Measurements from ENCODE around the gene ABL2.
"Not testable (repeated sequence)": the region's sequence is repeated elsewhere in the genome, so short reads cannot be mapped to it uniquely, and the experiment has no call there.

Gene ABL2

GRCh38 chr1:179213317-179213716, 16.2 kb downstream of the ABL2 start:
- FAIRE-seq: not testable (repeated sequence)

GRCh38 chr1:179208681-179209477, 20.6 kb downstream of the ABL2 start:
- FAIRE-seq: no peak

- no peak for FAIRE-seq
Observed at GRCh38 chr1:179206812-179207211, 22.7 kb downstream of the ABL2 start.

- FAIRE-seq: no peak
Observed at GRCh38 chr1:179205284-179205683, 24.2 kb downstream of the ABL2 start.

GRCh38 chr1:179202161-179202560, 27.3 kb downstream of the ABL2 start:
- FAIRE-seq: no peak

GRCh38 chr1:179200586-179200985, 28.9 kb downstream of the ABL2 start:
- FAIRE-seq: no peak

- no peak for FAIRE-seq
Observed at GRCh38 chr1:179197690-179198297, 31.7 kb downstream of the ABL2 start.

- not testable (repeated sequence) for FAIRE-seq
Observed at GRCh38 chr1:179195857-179196256, 33.6 kb downstream of the ABL2 start.

- no peak for FAIRE-seq
Observed at GRCh38 chr1:179195376-179195775, 34.1 kb downstream of the ABL2 start.

- peak; percentile 88 for FAIRE-seq
Observed at GRCh38 chr1:179194068-179194537, 35.4 kb downstream of the ABL2 start.

GRCh38 chr1:179190861-179191260, 38.6 kb downstream of the ABL2 start:
- no peak for FAIRE-seq

- FAIRE-seq: no peak
Observed at GRCh38 chr1:179187735-179188471, 41.6 kb downstream of the ABL2 start.

GRCh38 chr1:179187043-179187442, 42.4 kb downstream of the ABL2 start:
- FAIRE-seq: no peak

GRCh38 chr1:179184403-179184802, 45.1 kb downstream of the ABL2 start:
- no peak for FAIRE-seq

- FAIRE-seq: no peak
Observed at GRCh38 chr1:179183857-179184256, 45.6 kb downstream of the ABL2 start.

GRCh38 chr1:179178950-179179349, 50.5 kb downstream of the ABL2 start:
- FAIRE-seq: no peak

GRCh38 chr1:179178183-179178582, 51.3 kb downstream of the ABL2 start:
- FAIRE-seq: no peak

- no peak for FAIRE-seq
Observed at GRCh38 chr1:179177615-179178014, 51.9 kb downstream of the ABL2 start.

- no peak for FAIRE-seq
Observed at GRCh38 chr1:179177182-179177581, 52.3 kb downstream of the ABL2 start.

- FAIRE-seq: no peak
Observed at GRCh38 chr1:179175011-179175841, 54.3 kb downstream of the ABL2 start.

- FAIRE-seq: not testable (repeated sequence)
Observed at GRCh38 chr1:179170468-179170770, 59.1 kb downstream of the ABL2 start.

GRCh38 chr1:179169616-179170467, 59.6 kb downstream of the ABL2 start:
- FAIRE-seq: no peak
